Measurements from ENCODE around the gene SMNDC1. TPM values are rescaled to one million over a fixed set of nuclear protein-coding genes. Genes with fewer than 3 reads are reported as not detected.

SMNDC1 gene
- total RNA-seq, 4 donors from 2014 or later: 10.3 to 15.8 (median 12.8) TPM

- WGBS: 65% methylated on average over 3 of the region's 3 CpGs
- no peak for DNase-seq (ENCODE audit: low spot score in 2 of 2)
These were observed 45.1 kb upstream of the SMNDC1 start for GRCh38 chr10:110349831-110350230.

DNA sequence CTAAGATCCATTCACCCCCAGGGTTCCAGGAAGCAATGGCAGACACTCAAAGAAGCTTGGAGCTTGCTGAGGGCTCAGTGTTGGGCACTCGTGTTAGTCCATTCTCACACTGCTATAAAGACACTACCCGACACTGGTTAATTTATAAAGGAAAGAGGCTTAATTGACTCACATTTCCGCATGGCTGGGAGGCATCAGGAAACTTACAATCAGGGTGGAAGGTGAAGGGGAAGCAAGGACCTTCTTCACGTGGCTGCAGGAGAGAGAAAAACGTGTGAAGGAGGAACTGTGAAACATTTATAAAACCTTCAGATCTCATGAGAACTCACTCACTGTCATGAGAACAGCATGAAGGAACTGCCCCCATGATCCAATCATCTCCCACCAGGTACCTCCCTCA, 44.7 kb upstream of the SMNDC1 start:
- H3K9me3 ChIP-seq: no peaks in the 10 kb centered on the region
- H3K36me3 ChIP-seq: no peaks in the 10 kb centered on the region
- TF ChIP-seq POLR2A (IDR thresholded peaks at IDR 0.05): no peak
- DNase-seq (ENCODE audit: low spot score in 2 of 2): no peak
- 69% methylated on average over 5 of the region's 5 CpGs for WGBS
- no peaks in the 10 kb centered on the region for H3K27me3 ChIP-seq
- H3K27ac ChIP-seq: no peak overlapping the region
- H3K4me3 ChIP-seq: no peak overlapping the region
- H3K4me1 ChIP-seq: peaks cover 9% of the 10 kb centered on the region

More at GRCh38 chr10:110349831-110350230, 45.1 kb upstream of the SMNDC1 start:
- no peaks in the 10 kb centered on the region for H3K36me3 ChIP-seq
- peaks cover 13% of the 10 kb centered on the region for H3K4me1 ChIP-seq
- H3K27me3 ChIP-seq: no peaks in the 10 kb centered on the region
- no peak overlapping the region for H3K27ac ChIP-seq
- no peaks in the 10 kb centered on the region for H3K9me3 ChIP-seq
- no peak for TF ChIP-seq POLR2A (IDR thresholded peaks at IDR 0.05)
- TF ChIP-seq EP300 (IDR thresholded peaks at IDR 0.05): no peak
- no peak for TF ChIP-seq POLR2AphosphoS5 (IDR thresholded peaks at IDR 0.05)
- TF ChIP-seq CTCF (IDR thresholded peaks at IDR 0.05): no peak
- H3K4me3 ChIP-seq: no peak overlapping the region

GRCh38 chr10:110348336-110348735, 43.6 kb upstream of the SMNDC1 start:
- no peak overlapping the region for H3K27ac ChIP-seq
- no peak for DNase-seq (ENCODE audit: low spot score in 2 of 2)
- H3K4me3 ChIP-seq: no peak overlapping the region
- H3K9me3 ChIP-seq: no peaks in the 10 kb centered on the region
- H3K27me3 ChIP-seq: peaks cover 5% of the 10 kb centered on the region
- TF ChIP-seq CTCF (IDR thresholded peaks at IDR 0.05) (no peak), POLR2A (IDR thresholded peaks at IDR 0.05) (no peak), POLR2AphosphoS5 (IDR thresholded peaks at IDR 0.05) (no peak), EP300 (IDR thresholded peaks at IDR 0.05) (no peak)
- H3K4me1 ChIP-seq: no peaks in the 10 kb centered on the region
- no peaks in the 10 kb centered on the region for H3K36me3 ChIP-seq

DNA sequence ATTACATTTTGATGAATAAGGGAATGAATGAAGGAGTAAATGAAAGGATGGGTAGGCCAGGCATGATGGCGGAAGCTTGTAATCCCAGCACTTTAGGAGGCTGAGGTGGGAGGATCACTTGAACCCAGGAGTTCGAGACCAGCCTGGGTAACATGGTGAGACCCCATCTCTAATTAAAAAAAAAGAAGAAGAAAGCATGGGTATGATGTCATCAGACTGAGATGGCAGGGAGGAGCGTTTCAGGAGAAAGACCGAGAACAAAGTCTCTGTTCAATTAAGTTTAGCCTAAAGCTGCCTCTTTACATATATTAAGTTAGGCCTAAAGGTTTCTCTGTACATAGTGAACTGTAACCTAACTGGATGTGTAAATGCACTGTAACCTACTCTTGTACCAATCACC, 42.2 kb upstream of the SMNDC1 start:
- Histone ChIP-seq H3K9me3 (no peaks in the 10 kb centered on the region), H3K36me3 (no peaks in the 10 kb centered on the region), H3K4me3 (no peak overlapping the region), H3K27ac (no peak overlapping the region), H3K4me1 (no peaks in the 10 kb centered on the region), H3K27me3 (peaks cover 5% of the 10 kb centered on the region)
- WGBS: 98% methylated on average over 4 of the region's 4 CpGs
- no peak for TF ChIP-seq POLR2A (IDR thresholded peaks at IDR 0.05)
- no peak for TF ChIP-seq POLR2AphosphoS5 (IDR thresholded peaks at IDR 0.05)
- TF ChIP-seq EP300 (IDR thresholded peaks at IDR 0.05): no peak
- TF ChIP-seq CTCF (IDR thresholded peaks at IDR 0.05): no peak
- no peak for DNase-seq (ENCODE audit: low spot score in 2 of 2)

- TF ChIP-seq EP300 (IDR thresholded peaks at IDR 0.05): no peak
- TF ChIP-seq POLR2AphosphoS5 (IDR thresholded peaks at IDR 0.05): no peak
- no peak for TF ChIP-seq POLR2A (IDR thresholded peaks at IDR 0.05)
- no peak for TF ChIP-seq CTCF (IDR thresholded peaks at IDR 0.05)
- DNase-seq (ENCODE audit: low spot score in 2 of 2): no peak
- no peaks in the 10 kb centered on the region for H3K4me1 ChIP-seq
- H3K36me3 ChIP-seq: no peaks in the 10 kb centered on the region
- H3K9me3 ChIP-seq: no peaks in the 10 kb centered on the region
- no peak overlapping the region for H3K27ac ChIP-seq
- peaks cover 5% of the 10 kb centered on the region for H3K27me3 ChIP-seq
- no peak overlapping the region for H3K4me3 ChIP-seq
- 82% methylated on average over 4 of the region's 4 CpGs for WGBS
These were observed 40.6 kb upstream of the SMNDC1 start for GRCh38 chr10:110345286-110345685.

DNA sequence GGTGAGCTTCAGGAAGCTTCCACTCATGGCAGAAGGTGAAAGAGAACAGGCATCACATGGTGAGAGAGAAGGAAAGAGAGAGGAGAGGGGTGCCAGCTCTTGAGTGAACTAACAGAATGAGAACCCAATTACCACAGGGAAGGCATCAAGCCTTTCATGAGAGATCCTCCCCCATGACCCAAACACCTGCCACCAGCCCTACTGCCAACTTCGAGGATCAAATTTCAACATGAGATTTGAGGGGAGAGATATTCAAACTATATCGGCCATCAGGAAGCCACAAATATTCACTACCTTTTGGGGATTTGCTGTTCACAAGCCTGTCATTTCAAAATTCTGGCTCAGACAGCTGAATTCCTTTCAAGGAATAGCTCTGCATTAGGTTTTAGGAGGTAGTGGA, 39.9 kb upstream of the SMNDC1 start:
- Histone ChIP-seq H3K27ac (no peak overlapping the region), H3K36me3 (no peaks in the 10 kb centered on the region), H3K4me1 (no peaks in the 10 kb centered on the region), H3K4me3 (no peak overlapping the region), H3K27me3 (peaks cover 5% of the 10 kb centered on the region), H3K9me3 (no peaks in the 10 kb centered on the region)
- 28% methylated on average over 2 of the region's 2 CpGs for WGBS
- DNase-seq (ENCODE audit: low spot score in 2 of 2): no peak
- no peak for TF ChIP-seq POLR2AphosphoS5 (IDR thresholded peaks at IDR 0.05)
- TF ChIP-seq EP300 (IDR thresholded peaks at IDR 0.05): no peak
- no peak for TF ChIP-seq POLR2A (IDR thresholded peaks at IDR 0.05)
- TF ChIP-seq CTCF (IDR thresholded peaks at IDR 0.05): no peak

All from suprapubic skin (tissue), 4 donors.